PC-9 (cell line): ENCODE measurements around the gene CARMIL3. TPM values are rescaled to one million over a fixed set of nuclear protein-coding genes. Genes with fewer than 3 reads are reported as not detected.
"Not testable (repeated sequence)": the region's sequence is repeated elsewhere in the genome, so short reads cannot be mapped to it uniquely, and the experiment has no call there.

Experiments used
- BruUV-seq: library from RNA; stranded (reverse); fragments of 400-500 nt; replicated peaks from 2 replicates; lab custom pipeline; 2021; lab: Mats Ljungman, UMichigan
- CTCF ChIA-PET: fragments of 300-600 bp; sonication (Branson Sonifier 250); formaldehyde crosslinking; loops from one replicate; lab custom pipeline; 2022; ENCODE audit warnings: antibody characterized with exemption; lab: Charles Lee
- POLR2A ChIA-PET: fragments of 300-600 bp; sonication (Branson Sonifier 250); formaldehyde crosslinking; loops from one replicate; lab custom pipeline; 2022; ENCODE audit warnings: antibody characterized with exemption; ENCODE audit not compliant: unreplicated experiment; lab: Charles Lee
- DNase-seq, 2 experiments: peaks; one replicate each; pipeline versions ENCODE4 v3.0.0 to v3.0.0-alpha.2; 2015 to 2022; ENCODE audit warnings: mixed read lengths in 1 of 2
- H2AFZ ChIP-seq: fragments of 200-600 bp; sonication (generic); 2 replicates; pipeline ENCODE4 v1.8.1; 2017; ENCODE audit warnings: antibody characterized with exemption
- H3F3A ChIP-seq: fragments of 200-600 bp; sonication (generic); 2 replicates; pipeline ENCODE4 v1.8.1; 2017; ENCODE audit warnings: antibody characterized with exemption, mild to moderate bottlenecking, low read depth; ENCODE audit not compliant: insufficient read depth
- H3K27ac ChIP-seq: fragments of 200-600 bp; sonication (generic); 2 replicates; pipeline ENCODE4 v1.6.1; 2016; ENCODE audit warnings: mixed run types
- H3K27me3 ChIP-seq: fragments of 200-600 bp; sonication (generic); 2 replicates; pipeline ENCODE4 v1.6.1; 2016; ENCODE audit warnings: low read depth, mixed run types; ENCODE audit not compliant: insufficient read depth
- H3K36me3 ChIP-seq: fragments of 200-600 bp; sonication (generic); 2 replicates; pipeline ENCODE4 v1.6.1; 2016; ENCODE audit warnings: low read depth, mixed run types
- H3K4me1 ChIP-seq: fragments of 200-600 bp; sonication (generic); replicated peaks from 2 replicates; pipeline ENCODE4 v1.6.1; 2016; ENCODE audit warnings: mixed run types; ENCODE audit not compliant: insufficient read depth
- H3K4me2 ChIP-seq: fragments of 200-600 bp; sonication (generic); 2 replicates; pipeline ENCODE4 v1.6.1; 2017; ENCODE audit warnings: mixed run types
- H3K4me3 ChIP-seq: fragments of 200-600 bp; sonication (generic); 2 replicates; pipeline ENCODE4 v1.6.1; 2016; ENCODE audit warnings: mixed run types
- H3K79me2 ChIP-seq: fragments of 200-600 bp; sonication (generic); 2 replicates; pipeline ENCODE4 v1.6.1; 2017; ENCODE audit warnings: low read depth, mixed run types
- H3K9me2 ChIP-seq: fragments of 200-600 bp; sonication (generic); 2 replicates; pipeline ENCODE4 v1.8.1; 2017; ENCODE audit warnings: mild to moderate bottlenecking; ENCODE audit not compliant: insufficient read depth
- H3K9me3 ChIP-seq: fragments of 200-600 bp; sonication (generic); 2 replicates; pipeline ENCODE4 v1.8.1; 2016; ENCODE audit warnings: low read depth; ENCODE audit not compliant: insufficient read depth
- H4K20me1 ChIP-seq: fragments of 200-600 bp; sonication (generic); 2 replicates; pipeline ENCODE4 v1.8.1; 2017; ENCODE audit not compliant: insufficient read depth
- CTCF ChIP-seq: fragments of 200-600 bp; sonication (generic); conservative IDR thresholded peaks from 2 replicates; pipeline ENCODE4 v1.6.1; 2017; ENCODE audit warnings: mixed run types, antibody characterized with exemption, mild to moderate bottlenecking, moderate library complexity
- intact Hi-C: fragments of 100-400 bp; cut with micrococcal nuclease; formaldehyde crosslinking; loops from one replicate; pipeline ENCODE4 v1.10.0; 2022; ENCODE audit not compliant: unreplicated experiment
- total RNA-seq: library from RNA; stranded (reverse); gene quantifications from 2 replicates; pipeline ENCODE4 v1.2.3, GENCODE V29; 2021

The CARMIL3 gene
- total RNA-seq, 1 experiment from 2014 or later: not detected

DNA sequence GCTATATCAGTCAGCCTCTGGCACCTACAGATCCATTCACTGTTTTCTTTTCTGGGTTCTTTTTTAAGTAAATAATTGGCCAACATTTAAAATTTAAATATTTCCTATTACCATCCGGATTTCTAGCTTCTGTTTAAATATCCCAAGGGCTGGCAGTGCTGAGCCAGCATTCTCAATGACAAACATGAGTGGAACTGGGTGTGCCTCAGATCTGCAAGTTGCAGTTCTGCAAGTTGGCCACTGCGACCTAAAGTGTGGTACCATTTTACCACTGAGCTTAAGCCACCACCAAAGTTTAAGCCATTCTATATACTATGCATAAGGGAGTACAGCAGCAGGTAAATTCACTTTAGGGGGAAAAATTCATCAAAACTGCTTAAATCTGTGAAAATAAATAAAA, 31.9 kb upstream of the CARMIL3 start:
- intact Hi-C loops, H4K20me1 ChIP-seq, H3K79me2 ChIP-seq, H3K27me3 ChIP-seq, H3K4me2 ChIP-seq, H3K9me2 ChIP-seq, H3F3A ChIP-seq, H2AFZ ChIP-seq, BruUV-seq, H3K27ac ChIP-seq, H3K4me3 ChIP-seq, H3K9me3 ChIP-seq, CTCF ChIA-PET, H3K36me3 ChIP-seq, POLR2A ChIA-PET, H3K4me1 ChIP-seq, DNase-seq: not testable (repeated sequence)
- peak; percentile 31; the same call in 1 of the 2 replicates for TF ChIP-seq CTCF

DNA sequence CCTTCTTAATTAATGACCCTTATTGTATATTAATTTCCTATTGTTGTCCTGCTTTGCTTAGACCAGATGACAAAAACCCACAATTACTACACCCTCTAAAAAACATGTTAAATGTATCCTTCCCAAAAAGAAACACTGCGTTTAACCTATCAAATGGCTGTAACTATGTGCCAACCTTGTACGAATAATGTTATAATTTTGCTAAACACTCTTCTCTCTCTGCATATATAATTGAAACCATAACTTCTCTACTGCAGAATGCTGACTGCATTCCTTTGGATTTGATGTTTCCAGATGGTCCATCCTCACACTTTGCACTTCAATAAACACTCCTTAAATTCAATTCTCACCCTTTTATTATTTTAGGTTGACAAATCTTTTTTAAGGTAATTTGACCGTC, 31.3 kb upstream of the CARMIL3 start:
- DNase-seq, H3K36me3 ChIP-seq, H3K4me3 ChIP-seq, H3K27me3 ChIP-seq, H3F3A ChIP-seq, intact Hi-C loops, CTCF ChIA-PET, H3K79me2 ChIP-seq, BruUV-seq, H3K27ac ChIP-seq, H3K9me3 ChIP-seq, H3K4me2 ChIP-seq, H4K20me1 ChIP-seq, POLR2A ChIA-PET, H3K9me2 ChIP-seq, H3K4me1 ChIP-seq, H2AFZ ChIP-seq: not testable (repeated sequence)

DNA sequence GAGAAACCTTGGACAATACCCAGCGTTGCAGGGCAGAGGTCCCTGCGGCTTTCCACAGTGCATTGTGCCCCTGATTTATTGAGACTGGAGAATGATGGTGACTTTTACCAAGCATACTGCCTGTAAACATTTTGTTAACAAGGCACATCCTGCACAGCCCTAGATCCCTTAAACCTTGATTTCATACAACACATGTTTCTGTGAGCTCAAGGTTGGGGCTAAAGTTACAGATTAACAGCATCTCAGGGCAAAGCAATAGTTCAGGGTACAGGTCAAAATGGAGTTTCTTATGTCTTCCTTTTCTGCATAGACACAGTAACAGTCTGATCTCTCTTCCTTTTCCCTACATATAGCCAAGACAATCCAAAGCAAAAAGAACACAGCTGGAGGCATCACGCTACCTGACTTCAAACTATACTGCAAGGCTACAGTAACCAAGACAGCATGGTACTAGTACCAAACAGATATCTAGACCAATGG, 26.8 kb upstream of the CARMIL3 start:
- DNase-seq, H3K27me3 ChIP-seq, BruUV-seq, H3K27ac ChIP-seq, intact Hi-C loops, H4K20me1 ChIP-seq, H3F3A ChIP-seq, H2AFZ ChIP-seq, H3K4me2 ChIP-seq, H3K36me3 ChIP-seq, H3K9me2 ChIP-seq, H3K4me1 ChIP-seq, H3K9me3 ChIP-seq, CTCF ChIA-PET, H3K79me2 ChIP-seq, H3K4me3 ChIP-seq, POLR2A ChIA-PET: not testable (repeated sequence)

DNA sequence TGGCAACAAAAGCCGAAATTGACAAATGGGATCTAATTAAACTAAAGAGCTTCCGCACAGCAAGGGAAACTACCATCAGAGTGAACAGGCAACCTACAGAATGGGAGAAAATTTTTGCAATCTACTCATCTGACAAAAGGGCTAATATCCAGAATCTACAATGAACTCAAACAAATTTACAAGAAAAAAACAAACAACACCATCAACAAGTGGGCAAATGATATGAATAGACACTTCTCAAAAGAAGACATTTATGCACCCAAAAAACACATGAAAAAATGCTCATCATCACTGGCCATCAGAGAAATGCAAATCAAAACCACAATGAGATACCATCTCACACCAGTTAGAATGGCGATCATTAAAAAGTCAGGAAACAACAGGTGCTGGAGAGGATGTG, 22.1 kb upstream of the CARMIL3 start:
- H3K36me3 ChIP-seq, BruUV-seq, H2AFZ ChIP-seq, H3K9me3 ChIP-seq, POLR2A ChIA-PET, DNase-seq, H3K27me3 ChIP-seq, H3K4me1 ChIP-seq, H3K4me3 ChIP-seq, intact Hi-C loops, H3F3A ChIP-seq, H3K9me2 ChIP-seq, CTCF ChIA-PET, H3K4me2 ChIP-seq, H3K27ac ChIP-seq, H4K20me1 ChIP-seq, H3K79me2 ChIP-seq: not testable (repeated sequence)

- H3K27ac ChIP-seq, H2AFZ ChIP-seq, intact Hi-C loops, H3K4me3 ChIP-seq, H3K79me2 ChIP-seq, POLR2A ChIA-PET, H3K9me3 ChIP-seq, H3K9me2 ChIP-seq, CTCF ChIA-PET, H3F3A ChIP-seq, H3K27me3 ChIP-seq, H3K4me2 ChIP-seq, BruUV-seq, H3K4me1 ChIP-seq, DNase-seq, H4K20me1 ChIP-seq, H3K36me3 ChIP-seq: not testable (repeated sequence)
Observed at GRCh38 chr14:24031331-24031730, 20.5 kb upstream of the CARMIL3 start.
